PC-3 (cell line): ENCODE results near the gene DACT2. TPM values are rescaled to one million over a fixed set of nuclear protein-coding genes. Genes with fewer than 3 reads are reported as not detected.

Experiments
- ATAC-seq: fragments of 200-7000 bp; cut with Tn5 transposase; 2 replicates; pipeline ENCODE4 v1.9.1; 2020; ENCODE audit warnings: mild to moderate bottlenecking, moderate library complexity
- BruUV-seq: library from RNA; stranded (reverse); fragments of 400-500 nt; replicated peaks from 2 replicates; lab custom pipeline; 2021; lab: Mats Ljungman, UMichigan
- CTCF ChIA-PET: fragments of 300-600 bp; sonication (Branson Sonifier 250); formaldehyde crosslinking; loops from one replicate; lab custom pipeline; 2022; ENCODE audit warnings: antibody characterized with exemption; lab: Charles Lee
- POLR2A ChIA-PET: fragments of 300-600 bp; sonication (Branson Sonifier 250); formaldehyde crosslinking; loops from one replicate; lab custom pipeline; 2022; ENCODE audit warnings: antibody characterized with exemption; ENCODE audit not compliant: unreplicated experiment; lab: Charles Lee
- DNase-seq: peaks from one replicate; pipeline ENCODE4 v3.0.0-alpha.2; 2015
- H2AFZ ChIP-seq: fragments of 300-600 bp; sonication (generic); 2 replicates; pipeline ENCODE4 v1.6.0; 2016; ENCODE audit warnings: antibody characterized with exemption, low read length
- H3F3A ChIP-seq: fragments of 300-600 bp; sonication (generic); one replicate; pipeline ENCODE4 v1.6.0; 2017; ENCODE audit warnings: antibody characterized with exemption, low read length, control low read depth, mild to moderate bottlenecking; ENCODE audit not compliant: unreplicated experiment
- H3K27ac ChIP-seq: fragments of 300-600 bp; sonication (generic); 2 replicates; pipeline ENCODE4 v1.5.1; 2016; ENCODE audit warnings: mild to moderate bottlenecking, low read length
- H3K27me3 ChIP-seq: fragments of 300-600 bp; sonication (generic); 2 replicates; pipeline ENCODE4 v1.6.1; 2016; ENCODE audit warnings: low read length, mixed read lengths
- H3K36me3 ChIP-seq: fragments of 300-600 bp; sonication (generic); 2 replicates; pipeline ENCODE4 v1.6.1; 2016; ENCODE audit warnings: low read depth, mixed run types, low read length, mixed read lengths
- H3K4me1 ChIP-seq: fragments of 300-600 bp; sonication (generic); 2 replicates; pipeline ENCODE4 v1.5.1; 2016; ENCODE audit warnings: low read length; ENCODE audit not compliant: insufficient read depth
- H3K4me2 ChIP-seq: fragments of 300-600 bp; sonication (generic); 2 replicates; pipeline ENCODE4 v1.6.0; 2016; ENCODE audit warnings: low read length
- H3K4me3 ChIP-seq: fragments of 300-600 bp; sonication (generic); 2 replicates; pipeline ENCODE4 v1.5.1; 2016; ENCODE audit warnings: mild to moderate bottlenecking, low read length, mixed read lengths
- H3K79me2 ChIP-seq: fragments of 300-600 bp; sonication (generic); 2 replicates; pipeline ENCODE4 v1.6.1; 2017; ENCODE audit warnings: low read length, mixed read lengths
- H3K9ac ChIP-seq: fragments of 300-600 bp; sonication (generic); 2 replicates; pipeline ENCODE4 v1.6.0; 2016; ENCODE audit warnings: mild to moderate bottlenecking, low read length
- H3K9me2 ChIP-seq: fragments of 300-600 bp; sonication (generic); replicated peaks from 2 replicates; pipeline ENCODE4 v1.6.1; 2016; ENCODE audit warnings: mixed run types, low read length, mixed read lengths
- H3K9me3 ChIP-seq: fragments of 300-600 bp; sonication (generic); 2 replicates; pipeline ENCODE4 v1.6.1; 2016; ENCODE audit warnings: low read length, mixed read lengths
- H4K20me1 ChIP-seq: fragments of 300-600 bp; sonication (generic); 2 replicates; pipeline ENCODE4 v1.6.1; 2016; ENCODE audit warnings: low read length, mixed read lengths
- EZH2 ChIP-seq: fragments of 300-600 bp; sonication (generic); IDR thresholded peaks from one replicate; pipeline ENCODE4 v1.6.1; 2017; ENCODE audit warnings: antibody characterized with exemption, mild to moderate bottlenecking, low read length; ENCODE audit not compliant: unreplicated experiment
- EZH2phosphoT487 ChIP-seq: fragments of 300-600 bp; sonication (generic); IDR thresholded peaks from 2 replicates; pipeline ENCODE4 v1.6.1; 2018; ENCODE audit warnings: mild to moderate bottlenecking, antibody characterized with exemption, low read length, borderline replicate concordance
- intact Hi-C: fragments of 100-400 bp; cut with micrococcal nuclease; formaldehyde crosslinking; loops from 2 replicates; pipeline ENCODE4 v1.9.0; 2023
- total RNA-seq: library from RNA; depleted of rRNA; stranded (reverse); fragments of >200 nt; gene quantifications from 2 replicates; pipeline ENCODE4 v1.2.3, GENCODE V29; 2014
- TF ChIP-seq, protein P1 (sequence below): fragments of 300-600 bp; sonication (generic); conservative IDR thresholded peaks from 2 replicates; pipeline ENCODE4 v1.5.1; 2017; ENCODE audit warnings: antibody characterized with exemption, low read depth, mild to moderate bottlenecking, low read length

Gene DACT2
- total RNA-seq, 1 experiment from 2014 or later: not detected

DNA sequence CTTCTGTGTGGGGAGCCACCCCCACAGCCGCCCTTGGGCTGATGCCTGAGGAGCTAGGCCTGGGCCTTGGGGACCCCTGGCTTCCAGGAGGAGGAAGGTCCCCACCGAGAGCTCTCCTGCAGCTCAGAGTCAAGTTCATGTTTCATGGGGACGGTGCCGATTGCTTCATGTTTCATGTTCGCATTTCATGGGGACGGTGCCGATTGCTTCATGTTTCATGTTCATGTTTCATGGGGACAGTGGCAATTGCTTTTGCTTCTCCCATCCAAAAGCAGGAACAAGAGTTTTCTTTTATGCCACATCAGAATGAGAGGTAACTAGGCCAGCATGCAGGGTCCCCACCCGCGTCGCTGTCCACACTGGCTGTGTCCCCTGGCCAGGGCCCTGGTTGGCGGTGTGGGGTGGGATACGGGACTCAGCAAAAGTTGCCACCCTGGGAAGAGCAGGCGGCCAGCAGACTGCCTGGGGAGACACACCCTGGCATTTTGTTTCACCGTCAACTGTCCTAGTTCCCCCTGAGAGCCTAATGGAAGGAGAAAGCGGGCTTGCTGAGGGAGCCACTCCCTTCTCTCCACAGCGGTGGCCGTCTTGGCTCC lies 46.0 kb downstream of the DACT2 start:
- Histone ChIP-seq H3K4me1 (no peaks in the 10 kb centered on the region), H3K36me3 (no peaks in the 10 kb centered on the region), H3K79me2 (no peaks in the 10 kb centered on the region), H3K9me2 (no peaks in the 10 kb centered on the region), H3K9me3 (no peaks in the 10 kb centered on the region), H3K4me2 (no peak overlapping the region), H3K27me3 (0 out of 2 replicates have a peak, but pooled peaks cover 6% of the 10 kb centered on the region), H2AFZ (no peak overlapping the region), H3K4me3 (no peak overlapping the region), H4K20me1 (no peaks in the 10 kb centered on the region), H3K27ac (no peak overlapping the region), H3F3A (no peaks in the 10 kb centered on the region), H3K9ac (no peak overlapping the region)
- ATAC-seq (no peak), DNase-seq (no peak)
- no TSS peak for BruUV-seq
- ChIA-PET CTCF (no interaction called here), POLR2A (no interaction called here)
- intact Hi-C loops: no loop called here
- TF ChIP-seq EZH2 (no peak), EZH2phosphoT487 (no peak)
- TF ChIP-seq, protein P1, sequence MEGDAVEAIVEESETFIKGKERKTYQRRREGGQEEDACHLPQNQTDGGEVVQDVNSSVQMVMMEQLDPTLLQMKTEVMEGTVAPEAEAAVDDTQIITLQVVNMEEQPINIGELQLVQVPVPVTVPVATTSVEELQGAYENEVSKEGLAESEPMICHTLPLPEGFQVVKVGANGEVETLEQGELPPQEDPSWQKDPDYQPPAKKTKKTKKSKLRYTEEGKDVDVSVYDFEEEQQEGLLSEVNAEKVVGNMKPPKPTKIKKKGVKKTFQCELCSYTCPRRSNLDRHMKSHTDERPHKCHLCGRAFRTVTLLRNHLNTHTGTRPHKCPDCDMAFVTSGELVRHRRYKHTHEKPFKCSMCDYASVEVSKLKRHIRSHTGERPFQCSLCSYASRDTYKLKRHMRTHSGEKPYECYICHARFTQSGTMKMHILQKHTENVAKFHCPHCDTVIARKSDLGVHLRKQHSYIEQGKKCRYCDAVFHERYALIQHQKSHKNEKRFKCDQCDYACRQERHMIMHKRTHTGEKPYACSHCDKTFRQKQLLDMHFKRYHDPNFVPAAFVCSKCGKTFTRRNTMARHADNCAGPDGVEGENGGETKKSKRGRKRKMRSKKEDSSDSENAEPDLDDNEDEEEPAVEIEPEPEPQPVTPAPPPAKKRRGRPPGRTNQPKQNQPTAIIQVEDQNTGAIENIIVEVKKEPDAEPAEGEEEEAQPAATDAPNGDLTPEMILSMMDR: no peak

GRCh38 chr6:168272415-168273325 lies 46.9 kb downstream of the DACT2 start:
- H4K20me1 ChIP-seq: no peaks in the 10 kb centered on the region
- no peaks in the 10 kb centered on the region for H3K79me2 ChIP-seq
- TF ChIP-seq EZH2phosphoT487 (no peak), EZH2 (no peak)
- TF ChIP-seq, protein P1: no peak
- no TSS peak for BruUV-seq
- H3K36me3 ChIP-seq: no peaks in the 10 kb centered on the region
- no peak overlapping the region for H2AFZ ChIP-seq
- H3K9ac ChIP-seq: no peak overlapping the region
- H3F3A ChIP-seq: no peaks in the 10 kb centered on the region
- H3K4me2 ChIP-seq: no peak overlapping the region
- ATAC-seq (no peak), DNase-seq (no peak)
- ChIA-PET CTCF (no interaction called here), POLR2A (no interaction called here)
- H3K9me3 ChIP-seq: no peaks in the 10 kb centered on the region
- H3K4me1 ChIP-seq: no peaks in the 10 kb centered on the region
- intact Hi-C loops: no loop called here
- H3K9me2 ChIP-seq: no peaks in the 10 kb centered on the region
- H3K27me3 ChIP-seq: peaks cover 6% of the 10 kb centered on the region; the same call in 1 of the 2 replicates
- H3K4me3 ChIP-seq: no peak overlapping the region
- no peak overlapping the region for H3K27ac ChIP-seq
